Esophagus muscularis mucosa (tissue), 4 donors: Measurements from ENCODE around the gene NAV2. TPM values are rescaled to one million over a fixed set of nuclear protein-coding genes. Genes with fewer than 3 reads are reported as not detected.

Experiments used
- DNase-seq: peaks from one replicate; pipeline ENCODE4 v3.0.0-alpha.2; 2017; ENCODE audit errors: extremely low spot score
- H3K27ac ChIP-seq, 4 donors: fragments of 200-600 bp; sonication (generic); replicated peaks in 1 of 4; 1 replicate in 3 of 4; 2 replicates in 1 of 4; pipeline ENCODE4 v1.5.1; 2016 to 2019; ENCODE audit warnings: mild to moderate bottlenecking in 1 of 4
- H3K27me3 ChIP-seq, 4 donors: fragments of 200-600 bp; sonication (generic); one replicate each; pipeline versions ENCODE4 v1.5.1 to v1.6.0; 2016 to 2019
- H3K36me3 ChIP-seq, 4 donors: fragments of 200-600 bp; sonication (generic); one replicate each; pipeline ENCODE4 v1.5.1; 2016 to 2019
- H3K4me1 ChIP-seq, 4 donors: fragments of 200-600 bp; sonication (generic); one replicate each; pipeline ENCODE4 v1.5.1; 2016 to 2019
- H3K4me3 ChIP-seq, 4 donors: fragments of 200-600 bp; sonication (generic); 1 replicate in 2 of 4; 2 replicates in 2 of 4; pipeline ENCODE4 v1.5.1; 2016 to 2019; ENCODE audit warnings: mild to moderate bottlenecking in 4 of 4, moderate library complexity in 1 of 4
- H3K9me3 ChIP-seq, 4 donors: fragments of 200-600 bp; sonication (generic); 1 replicate in 3 of 4; 2 replicates in 1 of 4; pipeline ENCODE4 v1.5.1; 2016 to 2019
- CTCF ChIP-seq, 3 experiments: fragments of 200-600 bp in 2 of 3; fragments of 450-650 bp in 1 of 3; sonication (generic) in 2 of 3; IDR thresholded peaks; one replicate each; pipeline ENCODE4 v1.5.1; 2017 to 2019; ENCODE audit warnings: antibody characterized with exemption in 3 of 3, mild to moderate bottlenecking in 2 of 3, moderate library complexity in 1 of 3
- EP300 ChIP-seq: sonication (generic); formaldehyde crosslinking; IDR thresholded peaks from one replicate; pipeline ENCODE4 v1.6.1; 2017; ENCODE audit warnings: antibody characterized with exemption
- POLR2A ChIP-seq: fragments of 450-650 bp; IDR thresholded peaks from one replicate; pipeline ENCODE4 v1.6.1; 2017; ENCODE audit warnings: antibody characterized with exemption, moderate library complexity, mild to moderate bottlenecking, low read depth
- POLR2AphosphoS5 ChIP-seq, 2 donors: sonication (generic); formaldehyde crosslinking; IDR thresholded peaks; one replicate each; pipeline ENCODE4 v1.6.1; 2017; ENCODE audit warnings: antibody characterized with exemption in 2 of 2
- WGBS: methylation state at CpG from one replicate; pipeline ENCODE4 v1.1.5; 2018; 5-methylcytosine and 5-hydroxymethylcytosine counted together
- intact Hi-C: fragments of 100-400 bp; cut with DNase I; formaldehyde crosslinking; loops from one replicate; pipeline ENCODE4 v1.15.1; 2023
- total RNA-seq, 4 donors: library from RNA; depleted of rRNA; stranded (reverse); fragments of >200 nt; gene quantifications; one replicate each; pipeline versions ENCODE4 v1.1.0 to v1.2.1, GENCODE V29; 2016

NAV2 gene
- total RNA-seq, 4 donors from 2014 or later: 21.9 to 57.0 (median 37.5) TPM

- no peak for DNase-seq
- intact Hi-C loops: no loop called here
- H3K27me3 ChIP-seq: no peaks in the 10 kb centered on the region
- no peak overlapping the region for H3K27ac ChIP-seq
- WGBS: 57% methylated on average over 4 of the region's 4 CpGs
- TF ChIP-seq EP300 (no peak), POLR2A (no peak), POLR2AphosphoS5 (IDR thresholded peaks at IDR 0.05) (no peak), CTCF (IDR thresholded peaks at IDR 0.05) (no peak)
- H3K36me3 ChIP-seq: peaks cover 0 to 37% (median 13%) of the 10 kb centered on the region in 4 donors
- H3K4me3 ChIP-seq: no peak overlapping the region
- no peaks in the 10 kb centered on the region for H3K9me3 ChIP-seq
- peaks cover 6 to 34% (median 24%) of the 10 kb centered on the region in 4 donors for H3K4me1 ChIP-seq
These were observed 248.6 kb downstream of the NAV2 start for GRCh38 chr11:19961225-19961624.

GRCh38 chr11:19962053-19962800 is 249.6 kb downstream of the NAV2 start:
- H3K27ac ChIP-seq: peak overlapping the region in 2 of 4 donors; percentile 16 to 43

GRCh38 chr11:19962801-19963175 is 250.2 kb downstream of the NAV2 start:
- Histone ChIP-seq H3K27me3 (no peaks in the 10 kb centered on the region), H3K27ac (peak overlapping the region in 2 of 4 donors; percentile 16 to 43), H3K9me3 (no peaks in the 10 kb centered on the region), H3K4me3 (no peak overlapping the region), H3K36me3 (peaks cover 0 to 45% (median 14%) of the 10 kb centered on the region in 4 donors), H3K4me1 (peaks cover 0 to 34% (median 24%) of the 10 kb centered on the region in 4 donors)
- intact Hi-C loops: no loop called here
- TF ChIP-seq CTCF (IDR thresholded peaks at IDR 0.05) (no peak), POLR2AphosphoS5 (IDR thresholded peaks at IDR 0.05) (no peak), POLR2A (no peak), EP300 (no peak)
- no peak for DNase-seq
- 63% methylated on average over 4 of the region's 4 CpGs for WGBS

More at GRCh38 chr11:19962053-19962800, 249.6 kb downstream of the NAV2 start:
- no peak for DNase-seq
- Histone ChIP-seq H3K36me3 (peaks cover 0 to 44% (median 14%) of the 10 kb centered on the region in 4 donors), H3K4me1 (peaks cover 0 to 34% (median 24%) of the 10 kb centered on the region in 4 donors), H3K9me3 (no peaks in the 10 kb centered on the region), H3K4me3 (no peak overlapping the region), H3K27me3 (no peaks in the 10 kb centered on the region)
- TF ChIP-seq EP300 (no peak), POLR2AphosphoS5 (IDR thresholded peaks at IDR 0.05) (no peak), POLR2A (no peak), CTCF (IDR thresholded peaks at IDR 0.05) (no peak)
- WGBS: 89% methylated on average over 3 of the region's 4 CpGs
- intact Hi-C loops: no loop called here

- TF ChIP-seq CTCF (IDR thresholded peaks at IDR 0.05) (no peak), POLR2AphosphoS5 (IDR thresholded peaks at IDR 0.05) (no peak), EP300 (no peak), POLR2A (no peak)
- intact Hi-C loops: no loop called here
- no peaks in the 10 kb centered on the region for H3K27me3 ChIP-seq
- no peak for DNase-seq
- H3K9me3 ChIP-seq: no peaks in the 10 kb centered on the region
- peaks cover 0 to 54% (median 13%) of the 10 kb centered on the region in 4 donors for H3K36me3 ChIP-seq
- 77% methylated on average over 13 of the region's 13 CpGs for WGBS
- no peak overlapping the region for H3K27ac ChIP-seq
- no peak overlapping the region for H3K4me3 ChIP-seq
- H3K4me1 ChIP-seq: peaks cover 0 to 34% (median 24%) of the 10 kb centered on the region in 4 donors
These were observed 251.2 kb downstream of the NAV2 start for GRCh38 chr11:19963697-19964387.
